NCI-H510A (cell line): ENCODE data around the gene CHST8.

Experiments used
- DNase-seq: peaks from one replicate; lab custom pipeline; 2025; lab: John Stamatoyannopoulos, UW

The CHST8 gene

DNA sequence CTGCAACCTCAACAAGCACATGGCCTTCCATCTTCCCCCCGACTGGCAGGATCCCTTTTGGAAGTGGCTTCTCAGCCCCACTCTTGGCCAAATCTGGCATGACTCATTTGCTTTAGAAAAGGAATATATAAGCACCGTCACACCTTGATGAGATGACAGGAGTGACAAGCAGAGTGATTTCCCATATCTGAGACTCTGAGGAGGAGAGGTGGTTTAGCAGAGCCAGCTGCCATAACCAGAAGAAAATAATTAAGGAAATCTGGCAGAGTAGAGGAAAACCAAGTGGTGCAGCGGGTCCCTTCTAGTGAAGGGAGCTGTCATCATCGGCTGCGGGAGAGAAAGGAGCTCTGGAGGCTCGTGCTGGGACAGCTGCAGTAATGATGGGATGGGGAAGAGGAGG is 147.5 kb downstream of the CHST8 start:
- no peak for DNase-seq

DNA sequence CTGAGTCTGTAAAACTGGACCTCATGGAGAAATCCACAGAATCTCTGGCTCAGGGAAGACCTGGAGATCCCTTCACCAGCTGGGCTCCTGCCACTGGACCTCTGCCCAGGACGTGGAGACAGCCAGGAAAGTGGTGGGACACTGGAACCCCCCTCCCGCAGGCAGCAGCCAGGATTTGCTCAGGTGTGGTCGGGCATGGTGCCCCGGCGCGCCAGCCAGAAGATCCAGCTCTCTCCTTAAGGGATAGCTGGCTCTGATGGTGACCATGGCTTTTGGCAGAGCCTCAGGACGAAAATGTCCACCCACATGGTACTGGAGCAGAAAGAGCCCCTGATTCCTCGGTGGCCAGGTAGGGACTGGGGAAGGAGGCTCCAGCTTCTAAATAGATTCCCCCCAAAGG is 148.4 kb downstream of the CHST8 start:
- no peak for DNase-seq

DNA sequence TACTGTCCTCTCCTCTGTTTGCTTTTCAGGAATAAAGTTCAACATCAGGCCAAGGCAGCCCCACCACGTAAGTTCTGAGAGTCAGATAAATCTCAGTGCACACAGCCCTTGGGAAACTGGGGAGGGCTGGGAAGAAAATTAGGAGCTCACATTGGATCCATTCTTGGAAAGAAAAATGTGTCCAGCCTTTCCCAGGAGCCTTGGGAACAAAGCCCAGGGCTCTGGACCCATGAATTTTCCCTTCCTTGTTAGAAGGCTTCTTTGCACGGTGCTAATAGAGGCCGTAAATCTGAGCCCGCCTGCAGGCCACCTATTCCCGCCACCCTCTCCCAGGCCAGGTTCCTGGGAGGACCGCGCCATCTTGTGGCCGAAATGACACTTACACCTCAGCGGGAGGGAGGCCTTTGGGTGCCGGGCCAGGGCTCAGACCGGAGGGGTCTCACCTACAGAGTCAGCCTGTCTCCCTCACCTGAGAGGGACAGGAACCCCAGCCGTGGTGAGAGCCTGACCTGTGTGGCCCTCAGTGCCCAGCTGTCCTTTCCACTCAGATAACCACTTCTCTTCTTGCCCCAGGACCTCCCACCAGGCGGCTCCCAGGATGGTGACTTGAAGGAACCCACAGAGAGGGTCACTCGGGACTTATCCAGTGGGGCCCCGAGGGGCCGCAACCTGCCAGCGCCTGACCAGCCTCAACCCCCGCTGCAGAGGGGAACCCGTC is 149.8 kb downstream of the CHST8 start:
- peak; percentile 44 for DNase-seq

DNA sequence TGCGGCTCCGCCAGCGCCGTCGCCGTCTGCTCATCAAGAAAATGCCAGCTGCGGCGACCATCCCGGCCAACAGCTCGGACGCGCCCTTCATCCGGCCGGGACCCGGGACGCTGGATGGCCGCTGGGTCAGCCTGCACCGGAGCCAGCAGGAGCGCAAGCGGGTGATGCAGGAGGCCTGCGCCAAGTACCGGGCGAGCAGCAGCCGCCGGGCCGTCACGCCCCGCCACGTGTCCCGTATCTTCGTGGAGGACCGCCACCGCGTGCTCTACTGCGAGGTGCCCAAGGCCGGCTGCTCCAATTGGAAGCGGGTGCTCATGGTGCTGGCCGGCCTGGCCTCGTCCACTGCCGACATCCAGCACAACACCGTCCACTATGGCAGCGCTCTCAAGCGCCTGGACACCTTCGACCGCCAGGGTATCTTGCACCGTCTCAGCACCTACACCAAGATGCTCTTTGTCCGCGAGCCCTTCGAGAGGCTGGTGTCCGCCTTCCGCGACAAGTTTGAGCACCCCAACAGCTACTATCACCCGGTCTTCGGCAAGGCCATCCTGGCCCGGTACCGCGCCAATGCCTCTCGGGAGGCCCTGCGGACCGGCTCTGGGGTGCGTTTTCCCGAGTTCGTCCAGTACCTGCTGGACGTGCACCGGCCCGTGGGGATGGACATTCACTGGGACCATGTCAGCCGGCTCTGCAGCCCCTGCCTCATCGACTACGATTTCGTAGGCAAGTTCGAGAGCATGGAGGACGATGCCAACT is 150.5 kb downstream of the CHST8 start:
- DNase-seq, result no peak

DNA sequence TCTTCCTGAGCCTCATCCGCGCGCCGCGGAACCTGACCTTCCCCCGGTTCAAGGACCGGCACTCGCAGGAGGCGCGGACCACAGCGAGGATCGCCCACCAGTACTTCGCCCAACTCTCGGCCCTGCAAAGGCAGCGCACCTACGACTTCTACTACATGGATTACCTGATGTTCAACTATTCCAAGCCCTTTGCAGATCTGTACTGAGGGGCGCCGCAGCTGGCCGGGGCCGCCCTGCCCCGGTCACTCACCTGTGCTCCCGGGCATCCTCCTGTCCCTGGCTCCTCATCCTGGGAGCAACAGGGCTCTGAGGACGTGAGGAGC is 151.1 kb downstream of the CHST8 start:
- no peak for DNase-seq

DNA sequence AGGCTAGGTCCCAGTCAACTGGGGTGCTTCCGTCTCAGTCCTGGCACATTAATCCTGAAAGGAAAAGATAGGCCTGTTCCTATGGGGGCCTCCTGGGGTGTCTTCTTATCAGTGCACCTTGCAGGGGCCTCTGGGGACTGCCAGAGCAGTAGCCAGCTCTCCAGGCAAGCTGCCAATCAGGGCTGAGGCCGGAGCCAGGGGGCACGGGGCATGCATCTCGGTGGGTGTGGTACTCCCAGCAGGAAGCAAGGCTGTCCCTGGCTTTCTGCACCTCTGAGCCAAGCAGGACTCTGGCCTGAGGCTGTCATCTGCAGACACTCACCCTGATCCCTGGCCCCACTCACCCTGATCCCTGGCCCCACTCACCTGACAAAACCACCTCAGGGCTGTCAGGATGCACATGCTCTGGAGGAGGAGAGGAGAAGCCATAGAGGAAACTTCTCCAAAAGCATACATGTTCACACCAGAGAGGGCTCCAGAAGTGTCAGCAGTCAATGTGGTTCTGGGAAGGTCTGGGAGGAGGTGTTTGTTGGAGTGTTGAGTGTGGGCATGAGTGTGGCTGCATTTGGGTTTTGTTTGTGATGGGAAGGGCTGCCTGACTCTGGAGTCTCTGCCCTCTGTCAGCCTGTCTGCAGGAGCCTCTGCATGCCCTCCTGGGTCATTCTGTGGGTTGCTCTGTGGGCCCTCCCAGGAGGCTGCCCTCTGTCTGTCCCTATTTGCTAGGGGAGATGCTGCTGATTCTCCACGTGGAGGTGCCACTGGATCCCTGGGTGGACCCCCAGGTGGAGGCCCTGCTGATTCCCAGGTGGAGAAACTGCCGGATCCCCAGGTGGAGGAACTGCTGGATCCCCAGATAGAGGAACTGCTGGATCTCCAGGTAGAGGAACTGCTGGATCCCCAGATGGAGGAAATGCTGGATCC is 152.2 kb downstream of the CHST8 start:
- no peak for DNase-seq

DNA sequence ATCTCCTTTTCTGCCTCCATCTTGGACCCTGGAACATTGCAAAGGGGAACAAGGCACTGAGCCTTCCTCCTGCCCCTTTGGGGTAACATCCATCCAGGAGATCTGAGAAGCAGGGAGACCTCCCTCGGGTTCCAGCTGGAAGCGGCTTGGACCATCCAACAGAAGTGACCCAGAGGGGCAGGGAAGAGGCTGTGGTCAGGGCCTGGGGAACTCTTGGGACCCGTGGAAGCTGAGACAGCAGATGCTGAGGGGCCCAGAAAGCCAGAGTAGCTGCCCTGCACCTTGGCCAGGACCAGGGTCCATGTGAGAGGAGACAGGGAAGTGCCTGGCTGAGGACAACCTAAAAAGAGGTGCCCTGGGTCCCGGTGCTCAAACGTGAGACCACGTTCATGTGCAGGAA is 153.0 kb downstream of the CHST8 start:
- no peak for DNase-seq

DNA sequence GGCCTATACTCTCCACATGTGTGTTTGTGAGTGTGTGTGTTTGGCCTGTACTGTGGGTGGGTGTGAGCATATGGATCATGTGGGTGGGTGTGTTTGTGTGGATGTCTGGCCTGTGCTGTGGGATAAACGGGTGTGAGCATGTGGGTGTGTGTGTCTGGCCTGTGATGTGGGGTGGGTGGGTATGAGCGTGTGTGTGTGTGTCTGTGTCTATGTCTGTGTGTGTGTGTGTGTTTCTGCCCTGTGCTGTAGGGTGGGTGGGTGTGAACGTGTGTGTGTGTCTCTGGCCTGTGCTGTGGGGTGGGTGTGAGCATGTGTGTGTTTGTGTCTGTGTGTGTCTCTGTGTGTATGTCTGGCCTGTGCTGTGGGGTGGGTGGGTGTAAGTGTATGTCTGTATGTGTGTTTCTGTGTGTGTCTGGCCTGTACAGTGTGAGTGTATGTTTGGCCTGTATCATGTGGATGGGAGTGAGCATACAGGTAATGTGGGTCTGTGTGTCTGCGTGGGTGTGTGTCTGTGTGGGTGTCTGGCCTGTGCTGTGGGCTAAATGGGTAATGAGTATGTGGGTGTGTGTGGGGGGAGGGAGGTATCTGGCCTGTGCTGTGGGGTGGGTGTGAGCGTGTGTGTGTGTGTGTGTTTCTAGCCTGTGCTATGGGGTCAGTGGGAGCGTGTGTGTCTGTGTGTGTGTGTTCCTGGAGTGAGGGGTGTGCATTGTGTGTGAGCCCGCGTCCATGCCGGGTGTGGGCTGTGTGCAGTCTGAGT is 154.2 kb downstream of the CHST8 start:
- no peak for DNase-seq

DNA sequence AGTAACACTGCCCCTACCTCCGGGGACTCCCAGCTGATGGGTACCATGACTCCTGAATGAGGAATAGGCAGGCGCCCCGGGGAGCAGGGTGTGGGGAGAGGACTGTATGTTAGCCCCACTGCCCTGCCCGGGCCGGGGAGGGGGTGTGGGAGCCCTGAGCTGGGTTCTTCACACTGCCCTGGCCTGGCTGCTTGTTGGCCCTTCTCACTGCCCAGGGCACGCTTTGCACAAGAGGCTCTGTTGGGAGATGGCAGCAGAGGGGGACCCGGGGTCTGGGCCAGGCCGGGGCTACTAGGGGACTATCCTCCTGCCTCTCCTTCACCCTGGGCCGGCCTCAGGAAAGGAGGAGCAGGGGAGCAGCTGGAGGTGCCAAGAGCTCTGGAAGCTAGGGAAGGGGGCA is 155.6 kb downstream of the CHST8 start:
- DNase-seq, result no peak

DNA sequence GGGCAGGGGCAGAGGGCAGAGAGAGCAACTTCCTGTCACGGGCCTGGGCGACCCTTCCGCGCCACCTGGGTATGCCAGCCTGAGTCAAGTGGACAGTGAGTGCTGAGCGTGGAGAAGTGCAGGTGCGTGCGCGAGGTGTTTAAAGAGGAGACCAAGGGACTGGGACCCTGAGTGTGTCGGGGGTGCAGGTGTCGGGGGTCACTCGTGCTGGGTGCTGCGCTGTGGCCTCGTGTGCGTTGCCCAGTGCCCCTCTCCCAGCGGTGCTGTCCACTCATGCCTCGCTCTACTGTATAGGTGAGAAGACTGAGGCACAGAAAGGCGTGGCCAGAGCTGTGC is 156.0 kb downstream of the CHST8 start:
- no peak for DNase-seq

DNA sequence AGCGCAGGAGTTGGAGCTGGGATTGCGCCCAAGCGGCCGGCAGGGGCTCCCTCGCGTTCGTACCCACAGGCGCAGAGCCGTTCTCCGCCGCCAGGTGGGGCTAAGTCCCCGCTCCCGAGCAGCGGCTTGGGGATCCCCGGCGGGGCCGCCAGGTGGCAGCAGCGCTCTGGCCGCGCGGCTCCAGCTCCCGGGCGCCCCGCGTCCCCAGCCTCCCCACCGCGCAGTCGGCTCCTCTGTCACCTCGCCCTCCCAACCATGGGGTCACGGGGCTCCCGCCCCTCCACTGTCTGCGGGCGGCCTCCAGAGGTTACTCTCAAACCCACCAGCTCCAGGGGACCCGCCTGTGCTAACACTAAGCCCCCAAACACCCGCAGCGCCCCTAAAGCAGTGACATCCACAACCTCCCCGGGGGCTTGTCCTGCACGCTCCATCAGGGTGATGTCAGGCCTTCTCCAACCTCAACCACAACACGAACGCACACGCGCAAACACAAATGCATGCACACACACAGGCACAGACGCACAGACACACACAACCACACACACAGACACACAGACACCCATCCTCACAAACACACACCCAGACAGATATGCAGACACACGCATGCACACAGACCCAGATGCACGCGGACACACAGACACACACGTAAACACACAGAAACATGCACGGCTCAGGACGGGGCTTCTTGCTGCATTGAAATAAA is 156.5 kb downstream of the CHST8 start:
- no peak for DNase-seq

DNA sequence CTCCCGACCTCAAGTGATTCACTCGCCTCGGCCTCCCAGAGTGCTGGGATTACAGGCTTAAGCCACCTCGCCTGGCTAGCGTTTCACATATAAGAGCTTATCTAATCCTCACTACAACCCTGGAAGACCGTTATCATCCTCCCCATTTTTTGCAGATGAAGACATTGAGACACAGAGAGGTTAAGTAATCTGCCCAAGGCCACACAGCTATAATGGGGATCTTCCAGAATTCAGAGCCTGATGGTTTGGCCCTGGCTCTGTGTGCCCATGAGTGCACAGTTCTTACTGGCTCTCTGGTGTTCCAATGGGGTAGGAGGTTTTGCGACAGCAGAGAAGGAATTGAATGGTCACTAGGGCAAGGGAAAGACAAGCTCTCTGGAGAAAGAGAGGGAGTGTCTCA is 158.1 kb downstream of the CHST8 start:
- DNase-seq, result no peak

DNA sequence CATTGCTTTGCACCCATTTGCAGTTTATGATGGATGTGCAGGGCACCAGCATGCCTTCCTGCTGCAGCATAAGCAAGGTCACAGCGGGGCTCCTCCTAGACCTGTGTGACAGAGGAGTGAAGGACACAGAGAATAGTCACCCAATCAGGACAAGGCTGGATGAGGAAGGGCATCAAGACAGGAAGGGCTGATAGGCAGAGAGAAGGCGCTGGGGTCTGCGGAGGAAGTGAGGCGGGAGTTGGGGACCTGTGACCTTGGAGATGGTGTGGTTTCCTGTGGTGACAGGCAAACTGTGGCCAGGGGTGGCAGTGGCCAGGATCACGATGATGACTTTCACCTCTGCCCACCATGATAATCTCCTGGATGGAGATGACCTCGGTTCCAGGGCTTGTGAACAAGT is 158.5 kb downstream of the CHST8 start:
- no peak for DNase-seq

DNA sequence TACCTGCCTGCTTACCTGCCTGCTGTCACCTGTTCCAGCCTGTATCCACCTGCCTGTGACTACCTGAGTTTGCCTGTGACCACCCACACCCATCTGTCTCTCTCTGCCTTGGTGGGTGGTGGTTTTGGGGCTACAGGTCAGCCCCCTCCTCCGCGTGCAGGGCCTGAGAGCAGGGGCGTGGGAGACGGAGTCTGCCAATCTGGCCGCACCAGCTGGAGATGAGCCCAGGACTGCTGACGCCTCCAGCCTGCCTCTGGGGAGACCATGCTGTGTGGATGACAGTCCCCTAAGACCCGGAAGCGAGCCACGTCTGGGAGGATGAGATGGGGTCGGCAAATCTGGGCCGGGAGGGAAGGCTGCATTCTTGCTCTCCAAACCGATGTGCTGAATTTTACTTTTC is 159.0 kb downstream of the CHST8 start:
- no peak for DNase-seq

DNA sequence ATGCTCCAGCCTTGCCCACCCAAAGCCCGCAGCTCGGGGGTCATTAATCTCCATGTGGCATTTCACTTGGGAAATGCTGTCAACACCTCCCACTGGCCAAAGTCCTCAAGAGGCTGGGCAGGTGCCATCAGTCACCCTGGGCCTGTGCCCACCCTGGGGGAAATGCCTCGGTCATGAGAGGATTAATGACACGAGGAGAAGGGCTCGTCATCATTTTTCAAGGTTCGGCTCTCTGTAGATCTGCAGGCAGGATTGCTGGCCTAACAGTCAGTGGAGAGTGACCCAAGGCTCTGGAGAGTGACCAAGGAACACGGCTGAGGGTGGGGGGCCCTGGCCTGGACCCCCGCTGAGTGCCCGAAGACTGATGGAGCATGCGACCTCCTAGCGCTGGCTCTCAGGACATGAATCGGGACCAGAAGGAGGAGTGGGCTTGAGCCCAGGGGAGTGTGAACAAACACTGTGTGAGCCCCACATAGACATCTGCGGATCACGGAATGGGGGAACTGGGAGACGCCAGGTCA is 159.7 kb downstream of the CHST8 start:
- DNase-seq, result no peak

DNA sequence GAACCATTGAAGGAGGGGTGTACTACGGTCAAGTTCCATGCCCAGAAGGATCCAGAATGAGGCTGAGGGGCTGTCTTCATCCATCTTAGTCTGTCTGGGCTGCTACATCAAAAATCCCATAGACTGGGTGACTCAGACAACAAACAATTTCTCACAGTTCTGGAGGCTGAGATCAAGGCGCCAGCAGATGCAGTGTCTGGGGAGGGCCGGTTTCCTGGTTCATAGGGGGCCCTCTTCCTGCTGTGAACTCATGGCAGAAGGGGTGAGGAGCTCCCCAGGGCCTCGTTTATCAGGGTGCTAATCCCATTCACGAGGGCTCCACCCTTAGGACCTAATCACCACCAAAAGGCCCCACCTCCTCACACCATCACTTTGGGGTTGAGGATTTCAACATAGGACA is 160.2 kb downstream of the CHST8 start:
- DNase-seq, result no peak

DNA sequence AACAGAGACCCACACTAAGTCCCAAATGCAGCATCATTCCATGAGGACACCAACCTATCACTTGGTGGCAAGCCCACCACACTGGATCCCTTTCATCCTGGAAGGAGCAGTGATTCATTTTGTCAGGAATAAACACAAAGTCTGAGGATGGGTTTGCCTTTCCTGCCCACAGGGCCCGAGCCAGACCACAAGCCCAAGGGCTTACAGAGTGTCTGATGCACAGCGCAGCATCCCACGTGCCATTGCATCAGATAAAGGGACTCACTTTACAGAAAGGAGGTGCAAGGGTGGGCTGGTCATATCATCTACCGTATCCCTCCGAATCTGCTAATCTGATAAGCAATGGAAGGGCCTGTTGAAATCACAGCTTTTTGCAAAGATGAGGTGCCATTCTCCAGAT is 162.7 kb downstream of the CHST8 start:
- no peak for DNase-seq

DNA sequence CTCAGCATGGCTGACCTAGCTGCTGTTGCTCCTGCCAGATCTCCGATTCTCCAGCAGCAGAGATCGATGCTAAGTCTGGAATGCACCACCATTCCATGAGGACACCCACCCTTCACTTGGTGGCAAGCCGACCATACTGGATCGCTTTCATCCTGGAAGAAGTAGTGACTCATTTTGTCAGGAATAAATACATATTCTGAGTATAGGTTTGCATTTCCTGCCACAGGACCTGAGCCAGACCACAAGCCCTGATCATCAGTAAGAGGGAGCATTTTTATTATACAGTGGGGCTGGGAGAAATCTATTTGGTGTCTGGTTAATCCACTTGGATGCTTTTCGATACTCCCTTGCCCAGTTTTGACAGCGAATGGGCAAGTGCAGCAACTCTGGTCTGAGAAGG is 164.0 kb downstream of the CHST8 start:
- DNase-seq, result no peak

DNA sequence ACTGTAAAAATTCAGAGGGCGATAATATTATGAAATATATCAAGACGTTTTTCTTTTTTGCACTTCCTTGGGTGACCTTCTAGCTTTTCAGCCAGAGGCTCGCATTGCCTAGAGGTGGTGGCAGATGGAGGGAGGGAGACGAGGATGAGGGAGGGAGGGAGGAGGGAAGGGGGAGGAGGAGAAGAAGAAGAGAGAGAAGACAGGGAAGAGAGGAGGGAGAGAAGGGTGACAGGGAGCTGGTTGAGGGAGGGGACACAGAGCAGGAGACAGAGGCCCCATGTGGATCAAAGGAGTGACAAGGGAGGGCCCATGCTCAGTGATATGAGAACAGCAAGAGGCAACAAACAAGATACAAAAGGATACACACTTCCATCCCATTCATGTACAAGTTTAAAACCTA is 166.9 kb downstream of the CHST8 start:
- DNase-seq, result no peak

DNA sequence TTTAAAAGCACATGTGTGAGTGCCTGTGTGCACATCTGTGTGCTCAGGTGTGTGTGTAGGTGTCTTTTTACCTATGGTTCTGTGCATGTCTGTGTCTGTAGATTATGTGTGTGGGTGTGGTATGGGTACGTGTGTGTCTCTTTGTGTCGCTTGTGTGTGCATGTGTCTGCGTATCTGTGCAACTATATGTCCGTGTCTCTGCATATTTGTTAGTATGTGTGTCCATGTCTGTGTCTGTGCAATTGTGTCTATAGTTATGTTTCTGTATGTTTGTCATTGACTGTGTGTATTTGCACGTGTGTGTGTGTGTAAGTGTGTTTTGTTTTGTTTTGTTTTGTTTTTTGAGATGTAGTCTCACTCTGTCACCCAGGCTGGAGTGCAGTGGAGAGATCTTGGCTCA is 167.6 kb downstream of the CHST8 start:
- DNase-seq, result no peak

DNA sequence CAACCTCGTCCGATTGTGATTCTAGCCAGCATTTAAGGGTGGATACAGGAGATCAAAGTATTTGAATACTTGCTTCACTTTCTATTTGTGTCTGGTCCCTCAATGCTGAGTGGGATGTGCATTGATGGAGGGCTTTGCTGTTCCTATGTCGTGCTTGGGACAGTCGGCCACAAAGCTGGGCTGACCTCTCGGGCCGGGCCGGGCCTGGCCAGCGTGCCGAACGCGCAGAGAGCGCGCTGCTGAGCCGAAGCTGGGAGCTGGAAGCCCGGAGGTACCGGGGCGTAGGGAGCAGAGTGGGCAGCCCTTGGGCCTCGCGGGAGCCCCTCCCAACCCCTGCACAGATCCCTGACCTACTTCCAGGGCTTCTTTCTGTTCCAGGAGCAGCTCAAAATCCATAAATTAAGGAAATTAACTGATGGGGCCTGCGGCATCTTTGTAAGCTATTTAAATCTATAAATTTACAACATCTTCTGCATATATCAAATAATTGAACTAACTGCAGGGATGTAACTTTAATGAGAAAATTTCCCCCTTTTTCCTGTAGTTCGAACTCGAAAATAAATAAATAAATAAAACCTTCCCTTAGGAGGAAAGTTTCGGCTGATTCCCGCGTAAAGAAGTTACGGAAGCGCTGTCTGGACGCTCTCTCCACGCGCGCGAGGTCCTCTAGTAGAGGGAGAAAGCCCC is 173.1 kb downstream of the CHST8 start:
- no peak for DNase-seq
